Adrenal gland (tissue), 5 donors: ENCODE data around the gene ANXA6.

Experiments used
- POLR2A ChIP-seq, 2 donors: fragments of 450-650 bp; IDR thresholded peaks; one replicate each; pipeline ENCODE4 v1.6.1; 2017; ENCODE audit warnings: antibody characterized with exemption in 2 of 2, mild to moderate bottlenecking in 2 of 2, moderate library complexity in 1 of 2
- TF ChIP-seq, protein P1 (sequence below), 6 experiments: fragments of 450-650 bp in 4 of 6; fragments of 200-600 bp in 2 of 6; sonication (generic) in 1 of 6; IDR thresholded peaks; 1 replicate in 5 of 6; 2 replicates in 1 of 6; pipeline versions ENCODE4 v1.5.1 to v1.8.0; 2016 to 2021; ENCODE audit warnings: antibody characterized with exemption in 6 of 6, mild to moderate bottlenecking in 2 of 6, moderate library complexity in 1 of 6
- donor health status: DM: no; HTN: no; CAD: no.

DNA sequence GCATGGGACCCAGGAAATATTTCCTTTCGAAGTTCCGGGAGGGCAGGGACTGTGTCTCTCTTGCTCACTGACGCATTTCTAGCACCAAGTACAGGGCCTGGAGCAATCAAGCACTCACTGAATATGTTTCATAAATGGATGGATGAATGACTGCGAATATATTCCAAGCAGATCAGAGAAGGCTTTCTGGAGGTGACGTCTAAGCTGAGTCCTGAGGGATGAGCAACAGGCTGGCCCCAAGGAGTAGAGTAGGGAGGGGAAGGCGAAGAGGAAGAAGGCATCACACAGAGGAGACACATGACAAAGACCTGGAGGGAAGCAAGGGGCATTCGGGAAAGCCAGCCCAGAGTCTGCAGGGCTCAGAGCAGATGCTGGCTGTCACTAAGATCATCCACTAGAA is 13.9 kb downstream of the ANXA6 start:
- TF ChIP-seq, protein P1, sequence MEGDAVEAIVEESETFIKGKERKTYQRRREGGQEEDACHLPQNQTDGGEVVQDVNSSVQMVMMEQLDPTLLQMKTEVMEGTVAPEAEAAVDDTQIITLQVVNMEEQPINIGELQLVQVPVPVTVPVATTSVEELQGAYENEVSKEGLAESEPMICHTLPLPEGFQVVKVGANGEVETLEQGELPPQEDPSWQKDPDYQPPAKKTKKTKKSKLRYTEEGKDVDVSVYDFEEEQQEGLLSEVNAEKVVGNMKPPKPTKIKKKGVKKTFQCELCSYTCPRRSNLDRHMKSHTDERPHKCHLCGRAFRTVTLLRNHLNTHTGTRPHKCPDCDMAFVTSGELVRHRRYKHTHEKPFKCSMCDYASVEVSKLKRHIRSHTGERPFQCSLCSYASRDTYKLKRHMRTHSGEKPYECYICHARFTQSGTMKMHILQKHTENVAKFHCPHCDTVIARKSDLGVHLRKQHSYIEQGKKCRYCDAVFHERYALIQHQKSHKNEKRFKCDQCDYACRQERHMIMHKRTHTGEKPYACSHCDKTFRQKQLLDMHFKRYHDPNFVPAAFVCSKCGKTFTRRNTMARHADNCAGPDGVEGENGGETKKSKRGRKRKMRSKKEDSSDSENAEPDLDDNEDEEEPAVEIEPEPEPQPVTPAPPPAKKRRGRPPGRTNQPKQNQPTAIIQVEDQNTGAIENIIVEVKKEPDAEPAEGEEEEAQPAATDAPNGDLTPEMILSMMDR (IDR thresholded peaks at IDR 0.05): no peak
- TF ChIP-seq POLR2A (IDR thresholded peaks at IDR 0.05): no peak
